IMR-90 (cell line): ENCODE measurements around the gene HAVCR1. TPM values are rescaled to one million over a fixed set of nuclear protein-coding genes. Genes with fewer than 3 reads are reported as not detected.

Source experiments
- ATAC-seq: fragments of 200-7000 bp; cut with Tn5 transposase; 2 replicates; pipeline ENCODE4 v1.9.1; 2020; ENCODE audit warnings: low read depth, mild to moderate bottlenecking, moderate library complexity
- BruUV-seq: library from RNA; stranded (reverse); fragments of 400-500 nt; replicated peaks from 2 replicates; lab custom pipeline; 2021; lab: Mats Ljungman, UMichigan
- CTCF ChIA-PET: fragments of 300-600 bp; formaldehyde crosslinking; extraction: SDS; loops from one replicate; lab custom pipeline; 2021; ENCODE audit warnings: antibody characterized with exemption; lab: Yijun Ruan, JAX
- POLR2A ChIA-PET: fragments of 300-600 bp; sonication (Branson Sonifier 250); formaldehyde crosslinking; loops from one replicate; lab custom pipeline; 2022; ENCODE audit warnings: antibody characterized with exemption; ENCODE audit not compliant: unreplicated experiment; lab: Charles Lee
- DNase-seq: peaks from one replicate; pipeline ENCODE4 v3.0.0; 2013
- H2AFZ ChIP-seq: replicated peaks from 2 replicates; pipeline ENCODE3; 2013; ENCODE audit warnings: low read length, mild to moderate bottlenecking; ENCODE audit not compliant: poor library complexity
- H2AK5ac ChIP-seq: 2 replicates; pipeline ENCODE4 v1.6.1; 2013; ENCODE audit warnings: low read depth, low read length, inconsistent platforms
- H2AK9ac ChIP-seq: replicated peaks from 2 replicates; pipeline ENCODE3; 2013; ENCODE audit warnings: mild to moderate bottlenecking, low read depth, low read length, moderate library complexity; ENCODE audit not compliant: poor library complexity
- H2BK120ac ChIP-seq: 2 replicates; pipeline ENCODE4 v1.6.1; 2013; ENCODE audit warnings: low read depth, low read length, inconsistent platforms
- H2BK15ac ChIP-seq: 3 replicates; pipeline ENCODE4 v1.6.1; 2013; ENCODE audit warnings: low read depth, low read length, inconsistent platforms
- H2BK20ac ChIP-seq: 2 replicates; pipeline ENCODE4 v1.6.1; 2013; ENCODE audit warnings: low read depth, mild to moderate bottlenecking, inconsistent platforms, low read length, moderate library complexity
- H2BK5ac ChIP-seq: 2 replicates; pipeline ENCODE4 v1.6.1; 2013; ENCODE audit warnings: mild to moderate bottlenecking, low read depth, low read length, inconsistent platforms; ENCODE audit not compliant: poor library complexity, severe bottlenecking
- H3K14ac ChIP-seq: replicated peaks from 2 replicates; pipeline ENCODE4 v1.6.1; 2013; ENCODE audit warnings: low read depth, low read length, inconsistent platforms
- H3K18ac ChIP-seq: 2 replicates; pipeline ENCODE4 v1.6.1; 2013; ENCODE audit warnings: low read depth, low read length, control low read depth
- H3K23ac ChIP-seq: 2 replicates; pipeline ENCODE4 v1.6.1; 2013; ENCODE audit warnings: low read depth, low read length, inconsistent platforms
- H3K27ac ChIP-seq: 2 replicates; pipeline ENCODE4 v1.5.1; 2013; ENCODE audit warnings: mild to moderate bottlenecking, control low read depth, low read length; ENCODE audit not compliant: insufficient read depth
- H3K27me3 ChIP-seq: 2 replicates; pipeline ENCODE4 v1.6.1; 2013; ENCODE audit warnings: low read length; ENCODE audit not compliant: control insufficient read depth, insufficient read depth
- H3K36me3 ChIP-seq: 2 replicates; pipeline ENCODE4 v1.6.1; 2013; ENCODE audit warnings: low read length, mixed read lengths; ENCODE audit not compliant: control insufficient read depth, insufficient read depth
- H3K4ac ChIP-seq: 2 replicates; pipeline ENCODE4 v1.6.1; 2013; ENCODE audit warnings: low read depth, low read length, inconsistent platforms
- H3K4me1 ChIP-seq: 2 replicates; pipeline ENCODE4 v1.6.1; 2013; ENCODE audit warnings: low read length, mixed read lengths; ENCODE audit not compliant: control insufficient read depth, insufficient read depth
- H3K4me2 ChIP-seq: 2 replicates; pipeline ENCODE4 v1.6.1; 2013; ENCODE audit warnings: low read depth, mild to moderate bottlenecking, control low read depth, low read length, moderate library complexity
- H3K4me3 ChIP-seq: 2 replicates; pipeline ENCODE4 v1.5.1; 2013; ENCODE audit warnings: low read depth, mild to moderate bottlenecking, control low read depth, low read length, moderate library complexity; ENCODE audit not compliant: insufficient read depth
- H3K56ac ChIP-seq: 2 replicates; pipeline ENCODE4 v1.6.1; 2013; ENCODE audit warnings: low read length, inconsistent platforms; ENCODE audit not compliant: insufficient read depth; ENCODE audit errors: extremely low read depth
- H3K79me1 ChIP-seq, 2 experiments: 2 replicates each; pipeline ENCODE4 v1.6.1; 2013; ENCODE audit warnings: low read length in 2 of 2, inconsistent platforms in 1 of 2, low read depth in 1 of 2
- H3K9ac ChIP-seq: 2 replicates; pipeline ENCODE4 v1.6.1; 2013; ENCODE audit warnings: low read depth, low read length, control low read depth
- H3K9me1 ChIP-seq: 2 replicates; pipeline ENCODE4 v1.6.1; 2013; ENCODE audit warnings: low read length, inconsistent platforms; ENCODE audit not compliant: insufficient read depth
- H3K9me3 ChIP-seq: 2 replicates; pipeline ENCODE4 v1.6.1; 2013; ENCODE audit warnings: low read length; ENCODE audit not compliant: control insufficient read depth, insufficient read depth
- H4K20me1 ChIP-seq: 2 replicates; pipeline ENCODE4 v1.6.1; 2013; ENCODE audit warnings: low read length, inconsistent platforms; ENCODE audit not compliant: insufficient read depth
- H4K5ac ChIP-seq: 2 replicates; pipeline ENCODE4 v1.6.1; 2013; ENCODE audit warnings: mild to moderate bottlenecking, low read depth, low read length, control low read depth
- H4K8ac ChIP-seq, 2 experiments: 2 replicates each; pipeline ENCODE4 v1.6.1; 2013; ENCODE audit warnings: low read depth in 2 of 2, low read length in 2 of 2, control low read depth in 1 of 2, inconsistent platforms in 1 of 2
- H4K91ac ChIP-seq: 2 replicates; pipeline ENCODE4 v1.6.1; 2013; ENCODE audit warnings: low read depth, low read length, inconsistent platforms; ENCODE audit not compliant: insufficient read depth
- BHLHE40 ChIP-seq: fragments of 150-350 bp; IDR thresholded peaks from 2 replicates; pipeline ENCODE4 v1.6.1; 2016; ENCODE audit warnings: mild to moderate bottlenecking, low read depth, low read length
- CEBPB ChIP-seq: IDR thresholded peaks from 2 replicates; pipeline ENCODE4 v1.6.1; 2012; ENCODE audit warnings: low read depth, low read length, improper control_type of control experiment
- CHD1 ChIP-seq: IDR thresholded peaks from 2 replicates; pipeline ENCODE4 v1.6.1; 2012; ENCODE audit warnings: low read depth, low read length, improper control_type of control experiment
- FOS ChIP-seq: fragments of 150-350 bp; IDR thresholded peaks from 2 replicates; pipeline ENCODE4 v1.6.1; 2016; ENCODE audit warnings: low read depth, low read length
- MAFK ChIP-seq: IDR thresholded peaks from 2 replicates; pipeline ENCODE4 v1.6.1; 2012; ENCODE audit warnings: low read depth, low read length, improper control_type of control experiment
- MAZ ChIP-seq: IDR thresholded peaks from 2 replicates; pipeline ENCODE4 v1.6.1; 2012; ENCODE audit warnings: low read depth, mild to moderate bottlenecking, low read length, improper control_type of control experiment, moderate library complexity, borderline replicate concordance
- MXI1 ChIP-seq: IDR thresholded peaks from 2 replicates; pipeline ENCODE4 v1.6.1; 2012; ENCODE audit warnings: low read depth, mild to moderate bottlenecking, low read length, moderate library complexity, borderline replicate concordance
- NFE2L2 ChIP-seq: fragments of 150-350 bp; IDR thresholded peaks from 2 replicates; pipeline ENCODE4 v1.6.1; 2016; ENCODE audit warnings: low read depth, mild to moderate bottlenecking, low read length
- POLR2A ChIP-seq: IDR thresholded peaks from 2 replicates; pipeline ENCODE4 v1.6.1; 2012; ENCODE audit warnings: mild to moderate bottlenecking, low read depth, low read length
- RAD21 ChIP-seq: IDR thresholded peaks from 2 replicates; pipeline ENCODE4 v1.6.1; 2012; ENCODE audit warnings: low read length, improper control_type of control experiment
- RCOR1 ChIP-seq: IDR thresholded peaks from 2 replicates; pipeline ENCODE4 v1.6.1; 2012; ENCODE audit warnings: mild to moderate bottlenecking, low read length, improper control_type of control experiment; ENCODE audit not compliant: insufficient replicate concordance
- RFX5 ChIP-seq: IDR thresholded peaks from 2 replicates; pipeline ENCODE4 v1.8.0; 2012; ENCODE audit warnings: low read depth, mild to moderate bottlenecking, low read length, moderate library complexity
- SMC3 ChIP-seq: fragments of 150-350 bp; IDR thresholded peaks from 2 replicates; pipeline ENCODE4 v1.6.1; 2016; ENCODE audit warnings: low read depth, mild to moderate bottlenecking, antibody characterized with exemption, low read length, moderate library complexity
- dilution Hi-C: fragments of 300-500 bp; cut with HindIII; formaldehyde crosslinking; loops from one replicate; pipeline ENCODE4 v1.14.3; 2018; ENCODE audit warnings: low sequenced_read_pairs; ENCODE audit not compliant: unreplicated experiment
- in situ Hi-C: fragments of 300-500 bp; cut with MboI; formaldehyde crosslinking; loops from 3 replicates; pipeline ENCODE4 v1.14.3; 2019; ENCODE audit warnings: low sequenced_read_pairs, inconsistent platforms, mixed read lengths
- intact Hi-C: fragments of 100-400 bp; cut with micrococcal nuclease; formaldehyde crosslinking; loops from 2 replicates; pipeline ENCODE4 v1.10.0; 2022
- polyA plus RNA-seq, 3 experiments: library from polyadenylated mRNA; depleted of rRNA; stranded (reverse); fragments of >200 nt; gene quantifications; 2 replicates each; pipeline ENCODE4 v1.2.3, GENCODE V29; 2012; ENCODE audit warnings: low replicate concordance in 1 of 3
- total RNA-seq: library from RNA; depleted of rRNA; stranded (reverse); fragments of >200 nt; gene quantifications from 2 replicates; pipeline ENCODE4 v1.2.3, GENCODE V29; 2012
- TF ChIP-seq, protein P1 (sequence below): fragments of 150-350 bp; IDR thresholded peaks from 2 replicates; pipeline ENCODE4 v1.6.1; 2017; ENCODE audit warnings: mild to moderate bottlenecking, antibody characterized with exemption, low read length, low read depth
- TF ChIP-seq, protein P2 (sequence below): conservative IDR thresholded peaks from 2 replicates; pipeline ENCODE4 v1.5.1; 2012; ENCODE audit warnings: mild to moderate bottlenecking, low read depth, low read length, improper control_type of control experiment
- TF ChIP-seq, protein P3 (sequence below): fragments of 150-350 bp; IDR thresholded peaks from 2 replicates; pipeline ENCODE4 v1.6.1; 2016; ENCODE audit warnings: low read depth, mild to moderate bottlenecking, low read length, moderate library complexity, borderline replicate concordance

HAVCR1 gene
- total and polyA plus RNA-seq, 2 of the 4 experiments (the other 2 are of a cell fraction): not detected

DNA sequence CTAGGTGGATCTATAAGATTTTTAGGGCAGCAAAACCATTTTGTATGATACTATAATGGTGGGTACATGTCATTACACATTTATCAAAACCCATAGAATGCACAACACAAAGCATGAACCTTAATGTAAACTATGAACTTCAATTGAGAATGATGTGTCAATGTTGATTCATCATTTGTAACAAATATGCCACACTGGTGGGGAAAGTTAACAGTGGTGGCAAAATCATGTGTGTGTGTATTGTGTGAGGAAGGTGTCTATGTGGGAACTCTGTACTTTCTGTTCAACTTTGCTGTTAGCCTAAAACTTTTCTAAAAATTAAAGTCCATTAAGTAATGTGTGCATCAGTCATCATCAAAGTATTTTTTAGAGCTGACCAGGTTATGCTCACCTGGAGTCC, 38.9 kb downstream of the HAVCR1 start:
- Histone ChIP-seq H3K23ac (no peak overlapping the region), H3K14ac (no peak overlapping the region), H2BK5ac (no peak overlapping the region), H2BK120ac (no peak overlapping the region), H3K9me3 (0 out of 2 replicates have a peak, but pooled peaks cover 2% of the 10 kb centered on the region), H2AK5ac (no peak overlapping the region), H3K36me3 (no peaks in the 10 kb centered on the region), H3K56ac (no peak overlapping the region), H3K27ac (no peak overlapping the region), H2BK20ac (no peak overlapping the region), H3K9me1 (no peaks in the 10 kb centered on the region), H3K4me3 (no peak overlapping the region), H3K18ac (no peak overlapping the region), H2BK15ac (no peak overlapping the region), H4K91ac (no peak overlapping the region), H3K4me1 (no peaks in the 10 kb centered on the region), H4K20me1 (no peaks in the 10 kb centered on the region), H3K79me1 (no peaks in the 10 kb centered on the region), H4K8ac (no peak overlapping the region), H2AK9ac (no peak overlapping the region), H3K4ac (no peak overlapping the region), H4K5ac (no peak overlapping the region), H3K27me3 (no peaks in the 10 kb centered on the region), H3K4me2 (no peak overlapping the region), H3K9ac (no peak overlapping the region), H2AFZ (no peak overlapping the region)
- CTCF ChIA-PET: no interaction called here
- dilution Hi-C loops (no loop called here), intact Hi-C loops (no loop called here), in situ Hi-C loops (no loop called here)
- no peak for ATAC-seq
- no TSS peak for BruUV-seq
- POLR2A ChIA-PET: no interaction called here
- TF ChIP-seq, protein P1, sequence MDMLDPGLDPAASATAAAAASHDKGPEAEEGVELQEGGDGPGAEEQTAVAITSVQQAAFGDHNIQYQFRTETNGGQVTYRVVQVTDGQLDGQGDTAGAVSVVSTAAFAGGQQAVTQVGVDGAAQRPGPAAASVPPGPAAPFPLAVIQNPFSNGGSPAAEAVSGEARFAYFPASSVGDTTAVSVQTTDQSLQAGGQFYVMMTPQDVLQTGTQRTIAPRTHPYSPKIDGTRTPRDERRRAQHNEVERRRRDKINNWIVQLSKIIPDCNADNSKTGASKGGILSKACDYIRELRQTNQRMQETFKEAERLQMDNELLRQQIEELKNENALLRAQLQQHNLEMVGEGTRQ: no peak
- TF ChIP-seq SMC3 (no peak), MAFK (no peak), NFE2L2 (no peak), RFX5 (no peak), RCOR1 (no peak), RAD21 (no peak), BHLHE40 (no peak), CHD1 (no peak), MXI1 (no peak), POLR2A (no peak), CEBPB (no peak), MAZ (no peak), FOS (no peak)
- TF ChIP-seq, protein P2, sequence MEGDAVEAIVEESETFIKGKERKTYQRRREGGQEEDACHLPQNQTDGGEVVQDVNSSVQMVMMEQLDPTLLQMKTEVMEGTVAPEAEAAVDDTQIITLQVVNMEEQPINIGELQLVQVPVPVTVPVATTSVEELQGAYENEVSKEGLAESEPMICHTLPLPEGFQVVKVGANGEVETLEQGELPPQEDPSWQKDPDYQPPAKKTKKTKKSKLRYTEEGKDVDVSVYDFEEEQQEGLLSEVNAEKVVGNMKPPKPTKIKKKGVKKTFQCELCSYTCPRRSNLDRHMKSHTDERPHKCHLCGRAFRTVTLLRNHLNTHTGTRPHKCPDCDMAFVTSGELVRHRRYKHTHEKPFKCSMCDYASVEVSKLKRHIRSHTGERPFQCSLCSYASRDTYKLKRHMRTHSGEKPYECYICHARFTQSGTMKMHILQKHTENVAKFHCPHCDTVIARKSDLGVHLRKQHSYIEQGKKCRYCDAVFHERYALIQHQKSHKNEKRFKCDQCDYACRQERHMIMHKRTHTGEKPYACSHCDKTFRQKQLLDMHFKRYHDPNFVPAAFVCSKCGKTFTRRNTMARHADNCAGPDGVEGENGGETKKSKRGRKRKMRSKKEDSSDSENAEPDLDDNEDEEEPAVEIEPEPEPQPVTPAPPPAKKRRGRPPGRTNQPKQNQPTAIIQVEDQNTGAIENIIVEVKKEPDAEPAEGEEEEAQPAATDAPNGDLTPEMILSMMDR: no peak
- TF ChIP-seq, protein P3, sequence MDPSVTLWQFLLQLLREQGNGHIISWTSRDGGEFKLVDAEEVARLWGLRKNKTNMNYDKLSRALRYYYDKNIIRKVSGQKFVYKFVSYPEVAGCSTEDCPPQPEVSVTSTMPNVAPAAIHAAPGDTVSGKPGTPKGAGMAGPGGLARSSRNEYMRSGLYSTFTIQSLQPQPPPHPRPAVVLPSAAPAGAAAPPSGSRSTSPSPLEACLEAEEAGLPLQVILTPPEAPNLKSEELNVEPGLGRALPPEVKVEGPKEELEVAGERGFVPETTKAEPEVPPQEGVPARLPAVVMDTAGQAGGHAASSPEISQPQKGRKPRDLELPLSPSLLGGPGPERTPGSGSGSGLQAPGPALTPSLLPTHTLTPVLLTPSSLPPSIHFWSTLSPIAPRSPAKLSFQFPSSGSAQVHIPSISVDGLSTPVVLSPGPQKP: no peak
- no peak for DNase-seq
